ENCODE data around the gene ACOT2. TPM values are rescaled to one million over a fixed set of nuclear protein-coding genes. Genes with fewer than 3 reads are reported as not detected.
"Not testable (repeated sequence)": the region's sequence is repeated elsewhere in the genome, so short reads cannot be mapped to it uniquely, and the experiment has no call there.

Gene ACOT2
- total RNA-seq, 2 donors from 2014 or later: 28.0 to 81.7 TPM

DNA sequence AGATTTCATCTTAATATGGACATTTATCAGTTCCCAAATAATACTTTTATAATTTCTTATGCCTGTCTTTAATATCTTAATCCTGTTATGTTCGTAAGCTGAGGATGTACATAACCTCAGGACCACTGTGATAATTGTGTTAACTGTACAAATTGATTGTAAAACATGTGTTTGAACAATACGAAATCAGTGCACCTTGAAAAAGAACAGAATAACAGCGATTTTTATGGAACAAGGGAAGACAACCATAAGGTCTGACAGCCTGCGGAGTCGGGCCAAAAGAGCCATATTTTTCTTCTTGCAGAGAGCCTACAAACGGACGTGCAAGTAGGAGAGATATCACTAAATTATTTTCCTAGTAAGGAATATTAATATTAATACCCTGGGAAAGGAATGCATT is 6.8 kb upstream of the ACOT2 start:
- DNase-seq; H3K27ac ChIP-seq; H3K27me3 ChIP-seq; H3K4me3 ChIP-seq; ATAC-seq; H3K9me3 ChIP-seq; H3K36me3 ChIP-seq (replicated peaks in 1 of 2; ENCODE audit: insufficient read depth in 1 of 2, low read depth in 2 of 2): not testable (repeated sequence)
- intact Hi-C loops (cut with DNase I): loop anchor here (10.0 kb wide), 1 partner anchor 47 kb away; no protein-coding TSS in a partner anchor
- WGBS, 2 donors: 93 to 94% methylated on average over 7 of the region's 7 CpGs
- H3K4me1 ChIP-seq: peaks cover 12% of the 10 kb centered on the region

DNA sequence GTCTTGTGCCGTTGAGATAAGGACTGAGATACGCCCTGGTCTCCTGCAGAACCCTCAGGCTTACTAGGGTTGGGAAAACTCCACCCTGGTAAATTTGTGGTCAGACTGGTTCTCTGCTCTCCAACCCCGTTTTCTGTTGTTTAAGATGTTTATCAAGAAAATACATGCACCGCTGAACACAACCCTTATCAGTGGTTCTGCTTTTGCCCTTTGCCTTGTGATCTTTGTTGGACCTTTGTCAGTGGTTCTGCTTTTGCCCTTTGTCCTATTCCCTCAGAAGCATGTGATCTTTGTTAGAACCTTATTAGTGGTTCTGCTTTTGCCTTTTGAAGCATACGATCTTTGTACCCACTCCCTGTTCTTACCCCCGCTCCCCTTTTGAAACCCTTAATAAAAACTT is 6.3 kb upstream of the ACOT2 start:
- peaks cover 16% of the 10 kb centered on the region for H3K4me1 ChIP-seq
- H3K4me3 ChIP-seq; H3K27ac ChIP-seq; H3K36me3 ChIP-seq (replicated peaks in 1 of 2; ENCODE audit: insufficient read depth in 1 of 2, low read depth in 2 of 2); ATAC-seq; H3K9me3 ChIP-seq; H3K27me3 ChIP-seq; DNase-seq: not testable (repeated sequence)
- 76 to 78% methylated on average over 5 to 6 of the region's 6 CpGs for WGBS, 2 donors
- intact Hi-C loops (cut with DNase I): loop anchor here (10.0 kb wide), 1 partner anchor 48 kb away; no protein-coding TSS in a partner anchor

DNA sequence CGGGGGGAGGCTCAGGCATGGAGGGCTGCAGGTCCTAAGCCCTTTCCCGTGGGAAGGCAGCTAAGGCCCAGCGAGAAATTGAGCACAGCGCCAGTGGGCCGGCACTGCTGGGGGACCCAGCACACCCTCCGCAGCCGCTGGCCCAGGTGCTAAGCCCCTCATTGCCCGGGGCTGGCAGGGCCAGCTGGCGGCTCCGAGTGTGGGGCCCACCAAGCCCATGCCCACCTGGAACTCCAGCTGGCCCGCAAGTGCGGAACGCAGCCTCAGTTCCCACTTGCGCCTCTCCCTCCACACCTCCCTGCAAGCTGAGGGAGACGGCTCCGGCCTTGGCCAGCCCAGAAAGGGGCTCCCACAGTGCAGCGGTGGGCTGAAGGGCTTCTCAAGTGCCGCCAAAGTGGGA is 2.6 kb upstream of the ACOT2 start:
- H3K4me3 ChIP-seq; H3K9me3 ChIP-seq; H3K27ac ChIP-seq; ATAC-seq; H3K27me3 ChIP-seq; DNase-seq; H3K36me3 ChIP-seq (replicated peaks in 1 of 2; ENCODE audit: insufficient read depth in 1 of 2, low read depth in 2 of 2): not testable (repeated sequence)
- 98% methylated on average over 8 of the region's 18 CpGs; no CpG with 5 or more reads in 1 of the 2 donors for WGBS, 2 donors
- H3K4me1 ChIP-seq: peaks cover 39% of the 10 kb centered on the region
- intact Hi-C loops (cut with DNase I): loop anchor here (10.0 kb wide), 1 partner anchor 52 kb away; no protein-coding TSS in a partner anchor

DNA sequence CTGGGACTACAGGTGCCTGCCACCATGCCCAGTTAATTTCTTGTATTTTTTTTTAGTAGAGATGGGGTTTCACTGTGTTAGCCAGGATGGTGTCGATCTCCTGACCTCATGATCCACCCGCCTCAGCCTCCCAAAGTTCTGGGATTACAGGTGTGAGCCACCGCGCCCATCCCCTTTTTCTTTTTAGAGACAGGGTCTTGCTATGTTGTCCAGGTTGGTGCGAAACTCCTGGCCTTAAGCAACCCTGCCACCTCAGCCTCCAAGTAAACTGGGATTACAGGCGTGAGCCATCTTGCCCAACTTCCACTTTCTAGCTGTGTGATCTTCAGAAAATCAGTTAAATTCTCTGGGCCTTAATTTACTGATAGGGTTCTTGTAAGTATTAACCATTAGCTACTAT is 2.1 kb upstream of the ACOT2 start:
- not testable (repeated sequence) for H3K4me3 ChIP-seq; H3K27ac ChIP-seq; H3K27me3 ChIP-seq; DNase-seq; ATAC-seq; H3K36me3 ChIP-seq (replicated peaks in 1 of 2; ENCODE audit: insufficient read depth in 1 of 2, low read depth in 2 of 2); H3K9me3 ChIP-seq
- 85 to 96% methylated on average over 4 to 6 of the region's 6 CpGs for whole genome bisulfite sequencing, 2 donors
- peaks cover 39% of the 10 kb centered on the region for H3K4me1 ChIP-seq
- intact Hi-C loops (cut with DNase I): loop anchor here (10.0 kb wide), 1 partner anchor 52 kb away; no protein-coding TSS in a partner anchor

DNA sequence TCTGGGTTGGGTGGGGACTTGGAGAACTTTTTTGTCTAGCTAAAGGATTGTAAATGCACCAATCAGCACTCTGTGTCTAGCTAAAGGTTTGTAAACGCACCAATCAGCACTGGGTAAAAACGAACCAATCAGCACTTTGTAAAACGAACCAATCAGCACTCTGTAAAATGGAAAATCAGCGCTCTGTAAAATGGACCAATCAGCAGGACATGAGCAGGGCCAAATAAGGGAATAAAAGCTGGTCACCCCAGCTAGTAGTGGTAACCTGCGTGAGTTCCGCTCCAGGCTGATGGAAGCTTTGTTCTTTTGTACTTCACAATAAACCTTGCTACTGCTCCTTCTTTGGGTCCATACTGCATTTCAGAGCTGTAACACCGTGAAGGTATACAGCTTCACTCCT is 1.7 kb upstream of the ACOT2 start:
- Histone ChIP-seq H3K9me3 (peaks cover 0 to 1% (median 0%) of the 10 kb centered on the region in 3 donors), H3K27ac (no peak overlapping the region), H3K36me3 (replicated peaks in 1 of 2; ENCODE audit: insufficient read depth in 1 of 2, low read depth in 2 of 2) (no peaks in the 10 kb centered on the region), H3K4me1 (peaks cover 39% of the 10 kb centered on the region), H3K27me3 (no peaks in the 10 kb centered on the region), H3K4me3 (no peak overlapping the region)
- intact Hi-C loops (cut with DNase I): loop anchor here (10.0 kb wide), 1 partner anchor 53 kb away; no protein-coding TSS in a partner anchor
- WGBS, 2 donors: 87 to 97% methylated on average over 6 to 7 of the region's 7 CpGs
- no peak for TF ChIP-seq POLR2A (IDR thresholded peaks at IDR 0.05)
- TF ChIP-seq, protein P1, sequence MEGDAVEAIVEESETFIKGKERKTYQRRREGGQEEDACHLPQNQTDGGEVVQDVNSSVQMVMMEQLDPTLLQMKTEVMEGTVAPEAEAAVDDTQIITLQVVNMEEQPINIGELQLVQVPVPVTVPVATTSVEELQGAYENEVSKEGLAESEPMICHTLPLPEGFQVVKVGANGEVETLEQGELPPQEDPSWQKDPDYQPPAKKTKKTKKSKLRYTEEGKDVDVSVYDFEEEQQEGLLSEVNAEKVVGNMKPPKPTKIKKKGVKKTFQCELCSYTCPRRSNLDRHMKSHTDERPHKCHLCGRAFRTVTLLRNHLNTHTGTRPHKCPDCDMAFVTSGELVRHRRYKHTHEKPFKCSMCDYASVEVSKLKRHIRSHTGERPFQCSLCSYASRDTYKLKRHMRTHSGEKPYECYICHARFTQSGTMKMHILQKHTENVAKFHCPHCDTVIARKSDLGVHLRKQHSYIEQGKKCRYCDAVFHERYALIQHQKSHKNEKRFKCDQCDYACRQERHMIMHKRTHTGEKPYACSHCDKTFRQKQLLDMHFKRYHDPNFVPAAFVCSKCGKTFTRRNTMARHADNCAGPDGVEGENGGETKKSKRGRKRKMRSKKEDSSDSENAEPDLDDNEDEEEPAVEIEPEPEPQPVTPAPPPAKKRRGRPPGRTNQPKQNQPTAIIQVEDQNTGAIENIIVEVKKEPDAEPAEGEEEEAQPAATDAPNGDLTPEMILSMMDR (IDR thresholded peaks at IDR 0.05): no peak
- ATAC-seq: no peak
- no peak for DNase-seq

DNA sequence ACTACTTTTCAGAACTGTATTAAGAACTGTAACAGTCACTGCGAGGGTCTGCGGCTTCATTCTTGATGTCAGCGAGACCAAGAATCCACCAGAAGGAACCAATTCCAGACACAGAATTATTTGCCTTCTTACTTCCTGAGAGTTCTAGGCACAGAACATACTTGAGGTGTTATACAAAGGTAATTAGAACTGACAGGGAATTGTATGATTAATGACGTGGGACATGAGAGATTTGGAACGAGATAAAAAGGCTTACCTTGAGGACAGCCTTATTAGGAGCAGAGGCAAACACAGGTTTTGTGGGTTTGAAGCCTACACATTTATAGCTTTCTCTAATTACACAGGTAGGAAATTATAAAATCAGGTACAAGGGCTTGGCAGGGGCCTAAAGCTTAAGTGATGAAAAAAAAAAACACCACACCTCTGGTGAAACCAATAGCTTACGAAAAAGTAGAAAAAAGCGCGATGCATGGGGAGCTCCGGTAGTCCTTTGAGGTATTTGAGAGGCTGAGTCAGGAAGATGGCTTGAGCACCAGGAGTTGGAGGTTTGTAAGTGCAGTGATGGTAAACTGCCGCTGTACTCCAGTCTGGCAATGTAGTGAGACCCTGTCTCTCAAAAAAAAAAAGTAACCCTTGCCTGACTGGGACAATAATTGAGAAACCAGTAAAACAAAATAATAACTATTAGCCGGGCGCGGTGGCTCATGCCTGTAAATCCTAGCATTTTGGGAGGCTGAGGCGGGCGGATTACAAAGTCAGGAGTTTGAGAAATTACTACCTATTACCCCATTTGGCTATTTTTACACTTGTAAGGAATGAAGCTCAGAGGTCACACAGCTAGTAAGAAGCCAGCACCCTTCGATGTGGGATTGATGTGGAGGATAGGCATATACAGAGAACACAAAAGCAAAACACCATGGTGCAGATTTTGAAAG is 795 bp upstream of the ACOT2 start:
- 57 to 62% methylated on average over 13 to 16 of the region's 16 CpGs for WGBS, 2 donors
- Histone ChIP-seq H3K4me3 (no peak overlapping the region), H3K27ac (peak overlapping the region; percentile 78 to 93 (median 88)), H3K4me1 (peaks cover 39% of the 10 kb centered on the region), H3K36me3 (replicated peaks in 1 of 2; ENCODE audit: insufficient read depth in 1 of 2, low read depth in 2 of 2) (no peaks in the 10 kb centered on the region), H3K9me3 (no peaks in the 10 kb centered on the region), H3K27me3 (no peaks in the 10 kb centered on the region)
- intact Hi-C loops (cut with DNase I): loop anchor here (10.0 kb wide), 1 partner anchor 53 kb away; no protein-coding TSS in a partner anchor
- ATAC-seq: no peak
- DNase-seq: no peak
- TF ChIP-seq, protein P1 (IDR thresholded peaks at IDR 0.05): no peak
- TF ChIP-seq POLR2A (IDR thresholded peaks at IDR 0.05): no peak

DNA sequence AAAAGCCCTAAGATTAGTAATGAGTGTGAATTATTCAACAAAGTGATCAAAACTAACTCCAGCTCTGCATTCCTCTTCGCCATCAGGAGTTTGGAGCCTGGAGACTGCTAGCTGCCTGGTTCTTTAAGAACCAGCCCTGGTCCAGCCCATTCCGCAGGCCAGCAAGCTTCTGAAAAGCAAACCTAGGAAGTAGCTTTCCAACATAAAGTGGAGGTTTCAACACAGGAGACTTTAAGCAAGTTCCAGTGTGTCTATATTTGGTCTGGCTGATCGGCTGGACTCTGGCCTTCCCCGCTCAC is 178 bp upstream of the ACOT2 start:
- not testable (repeated sequence) for ATAC-seq; H3K36me3 ChIP-seq (replicated peaks in 1 of 2; ENCODE audit: insufficient read depth in 1 of 2, low read depth in 2 of 2); H3K9me3 ChIP-seq; H3K27me3 ChIP-seq; DNase-seq
- Histone ChIP-seq H3K4me1 (peaks cover 39% of the 10 kb centered on the region), H3K27ac (peak overlapping the region; percentile 78 to 93 (median 88)), H3K4me3 (peak overlapping the region in 1 of 2 donors; percentile 67)
- intact Hi-C loops (cut with DNase I): loop anchor here (10.0 kb wide), 1 partner anchor 54 kb away; no protein-coding TSS in a partner anchor
- WGBS, 2 donors: 4 to 12% methylated on average over 4 of the region's 4 CpGs

Data from body of pancreas (tissue), 4 donors.